ENCODE data around the gene CES3.

Gene CES3

DNA sequence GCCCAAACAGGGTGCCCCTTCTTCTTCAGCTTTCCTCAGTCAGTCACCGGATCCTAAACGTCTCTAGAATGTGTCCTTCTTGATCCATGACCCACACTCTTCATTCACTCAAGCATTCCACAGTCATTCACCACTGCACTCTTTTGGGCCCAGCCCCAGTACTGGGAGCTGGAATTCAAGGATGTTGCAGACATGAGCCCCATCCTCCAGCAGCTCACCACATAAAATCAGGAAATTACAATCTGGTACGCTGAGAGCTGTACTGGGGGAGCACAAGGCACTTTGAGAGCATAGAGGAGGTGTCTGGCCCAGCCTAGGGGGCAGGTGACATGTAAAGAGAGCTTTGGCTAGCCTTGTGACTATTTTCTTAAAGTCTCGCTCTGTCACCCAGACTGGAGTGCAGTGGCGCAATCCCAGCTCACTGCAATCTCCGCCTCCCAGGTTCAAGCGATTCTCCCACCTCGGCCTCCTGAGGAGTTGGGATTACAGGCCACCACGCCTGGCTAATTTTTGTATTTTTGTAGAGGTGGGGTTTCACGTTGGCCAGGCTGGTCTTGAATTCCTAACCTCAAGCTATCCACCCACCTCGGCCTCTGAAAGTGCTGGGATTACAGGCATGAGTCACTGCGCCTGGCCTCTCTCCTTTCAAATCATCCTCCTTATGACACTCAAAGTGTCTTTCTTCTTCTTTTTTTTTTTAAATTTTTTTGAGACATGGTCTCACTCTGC lies 46.0 kb downstream of the CES3 start:
- no peak for DNase-seq (ENCODE audit: low read depth in 2 of 2)

- DNase-seq (ENCODE audit: low read depth in 2 of 2) = no peak
Measured at GRCh38 chr16:67009158-67009557, 48.1 kb downstream of the CES3 start.

GRCh38 chr16:67011274-67011673 lies 50.2 kb downstream of the CES3 start:
- DNase-seq (ENCODE audit: low read depth in 2 of 2) = no peak

- DNase-seq (ENCODE audit: low read depth in 2 of 2) = no peak
Measured at GRCh38 chr16:67013233-67013822, 52.3 kb downstream of the CES3 start.

DNA sequence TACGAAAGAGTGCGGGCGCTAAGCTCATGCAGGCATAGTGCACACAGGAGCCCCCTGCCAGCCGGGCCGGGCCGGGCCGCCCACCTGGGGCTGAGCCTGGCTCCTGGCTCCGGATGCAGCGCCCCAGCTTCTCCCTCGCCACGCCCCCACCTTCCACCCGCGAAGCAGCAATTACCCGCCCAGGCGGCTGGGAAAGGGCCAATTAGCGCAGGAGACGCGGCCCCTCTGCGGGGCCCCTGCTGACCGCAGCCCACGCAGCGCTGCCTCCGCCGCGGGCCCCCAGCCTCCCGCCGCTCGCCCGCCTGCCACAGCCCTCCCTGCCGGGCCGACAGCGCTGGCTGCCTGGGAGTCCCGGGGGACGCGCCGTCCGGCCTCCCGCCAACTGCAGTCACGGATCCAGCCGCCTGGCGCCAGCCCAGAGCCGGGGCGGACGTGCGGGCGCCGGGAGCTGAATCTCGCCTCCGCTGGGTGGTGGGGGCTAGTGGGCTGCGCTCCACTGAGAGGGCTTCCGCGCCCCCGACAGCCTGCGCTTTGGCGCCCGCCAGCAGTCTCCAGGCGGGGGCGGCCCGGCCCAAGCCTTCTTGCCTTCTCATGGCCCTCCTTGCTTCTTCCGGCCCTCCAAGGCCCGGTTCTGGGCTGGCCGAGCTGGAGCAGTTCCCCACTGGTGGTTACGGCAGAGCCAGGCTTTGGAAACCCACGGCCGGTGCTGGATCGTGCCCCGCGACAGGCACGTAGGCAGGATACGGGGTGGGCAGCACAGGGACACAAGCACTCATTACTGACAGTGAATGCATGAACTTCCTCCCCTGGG lies 53.0 kb downstream of the CES3 start:
- DNase-seq (ENCODE audit: low read depth in 2 of 2) = peak; percentile 50 to 58

GRCh38 chr16:67014634-67015312 lies 53.7 kb downstream of the CES3 start:
- no peak for DNase-seq (ENCODE audit: low read depth in 2 of 2)

DNA sequence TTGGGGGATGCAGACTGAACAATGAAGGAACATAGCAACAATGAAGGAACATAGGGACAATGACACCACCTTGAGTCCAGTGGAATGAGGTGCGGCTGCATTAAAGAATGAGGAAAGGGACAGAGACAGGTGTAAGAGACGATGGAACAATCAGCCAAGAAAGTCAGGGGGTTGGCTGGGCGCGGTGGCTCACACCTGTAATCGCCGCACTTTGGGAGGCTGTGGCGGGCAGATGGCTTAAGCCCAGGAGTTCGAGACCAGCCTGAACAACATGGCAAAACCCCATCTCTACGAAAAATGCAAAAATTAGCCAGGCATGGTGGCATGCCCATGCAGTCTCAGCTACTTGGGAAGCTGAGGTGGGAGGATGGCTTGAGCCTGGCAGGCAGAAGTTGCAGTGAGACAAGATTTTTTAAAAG lies 54.3 kb downstream of the CES3 start:
- no peak for DNase-seq (ENCODE audit: low read depth in 2 of 2)

GRCh38 chr16:67016143-67016542 lies 55.1 kb downstream of the CES3 start:
- DNase-seq (ENCODE audit: low read depth in 2 of 2) = no peak

- DNase-seq (ENCODE audit: low read depth in 2 of 2) = no peak
Measured at GRCh38 chr16:67016681-67017420, 55.8 kb downstream of the CES3 start.

DNA sequence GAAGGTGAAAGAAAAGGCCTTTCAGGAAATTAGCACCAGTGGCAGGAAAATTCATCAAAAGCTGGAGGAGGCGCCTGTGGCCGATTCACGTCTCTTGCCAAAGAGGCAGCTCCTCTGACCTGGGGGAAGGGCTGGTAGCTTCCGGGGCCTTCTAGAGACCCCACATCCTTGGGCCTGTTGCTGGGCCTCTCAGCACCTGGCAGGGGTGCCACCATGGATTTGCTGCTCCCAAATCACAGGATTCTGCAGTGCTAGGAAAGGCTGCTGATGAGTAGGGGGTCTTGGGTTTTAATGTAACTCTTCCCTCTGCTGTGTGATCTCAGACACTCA lies 56.3 kb downstream of the CES3 start:
- DNase-seq (ENCODE audit: low read depth in 2 of 2) = no peak

- DNase-seq (ENCODE audit: low read depth in 2 of 2) = peak; percentile 78 to 80
Measured at GRCh38 chr16:67017810-67018488, 56.9 kb downstream of the CES3 start.

DNA sequence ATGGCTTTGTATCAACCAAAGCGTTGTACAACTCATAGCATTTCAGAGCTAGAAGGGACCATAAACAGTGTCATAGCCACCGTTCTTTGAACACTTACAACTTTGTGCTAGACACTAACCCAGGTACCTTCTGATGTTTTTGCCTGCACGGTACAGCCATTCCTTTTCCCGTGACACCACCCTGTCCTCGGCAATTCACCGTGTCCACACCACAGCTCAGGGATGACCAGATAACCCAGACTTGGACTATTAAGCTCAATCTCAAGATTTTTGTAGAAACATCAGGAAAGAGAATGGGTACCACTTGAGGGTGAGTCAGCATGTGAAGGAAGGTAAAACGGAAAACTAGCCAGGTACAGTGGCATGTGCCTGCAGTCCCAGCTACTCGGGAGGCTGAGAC lies 58.1 kb downstream of the CES3 start:
- DNase-seq (ENCODE audit: low read depth in 2 of 2) = no peak

DNA sequence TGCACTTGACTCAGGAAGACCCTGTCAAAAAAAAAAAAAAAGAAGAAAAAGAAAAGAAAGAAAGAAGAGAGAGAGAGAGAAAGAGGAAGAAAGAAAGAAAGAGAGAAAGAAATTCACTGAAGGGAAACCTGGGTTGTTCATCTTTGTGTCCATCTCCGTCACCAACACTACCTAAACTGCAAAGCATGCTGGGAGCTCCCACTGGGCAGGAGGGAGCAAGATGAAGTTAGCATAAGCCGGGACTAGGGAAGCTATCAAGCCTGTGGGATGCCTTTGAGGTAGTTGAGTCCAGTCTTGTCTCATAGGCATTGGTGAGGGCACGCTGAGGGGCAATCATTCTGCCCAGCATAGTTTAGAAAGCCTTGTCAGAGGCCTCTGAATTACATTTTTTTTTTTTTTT lies 60.3 kb downstream of the CES3 start:
- DNase-seq (ENCODE audit: low read depth in 2 of 2) = no peak

DNA sequence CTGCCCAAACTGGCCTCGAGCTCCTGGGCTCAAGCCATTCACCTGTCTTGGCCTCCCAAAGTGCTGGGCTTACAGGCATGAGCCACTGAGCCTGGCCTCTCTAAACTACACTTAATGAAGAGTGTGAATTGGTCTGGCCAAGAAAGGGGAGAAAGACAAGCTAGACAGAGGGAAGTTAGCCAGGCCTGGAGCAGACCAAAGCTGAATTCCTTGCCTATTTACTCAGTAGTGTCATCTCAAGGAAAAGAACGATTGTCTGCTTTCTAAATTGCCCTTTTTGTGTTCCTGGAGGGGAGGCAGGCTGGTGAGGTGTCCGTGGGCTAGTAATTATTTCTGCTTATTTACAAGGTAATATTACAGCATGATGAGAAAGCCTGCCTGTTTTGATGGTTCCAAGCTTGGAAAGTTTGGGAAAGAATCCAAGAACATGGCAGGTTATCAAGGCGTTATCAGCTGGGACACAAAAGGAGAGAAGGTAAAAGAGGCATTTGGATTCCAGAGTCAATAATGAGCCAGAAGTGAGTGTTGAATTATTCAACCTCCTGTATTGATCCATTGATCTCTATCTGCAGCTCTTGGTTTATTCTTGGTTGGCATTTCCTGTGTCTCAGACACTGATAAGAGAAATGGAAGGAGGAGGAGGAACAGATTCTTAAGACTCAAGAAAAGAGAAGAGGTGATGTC lies 61.6 kb downstream of the CES3 start:
- no peak for DNase-seq (ENCODE audit: low read depth in 2 of 2)

DNA sequence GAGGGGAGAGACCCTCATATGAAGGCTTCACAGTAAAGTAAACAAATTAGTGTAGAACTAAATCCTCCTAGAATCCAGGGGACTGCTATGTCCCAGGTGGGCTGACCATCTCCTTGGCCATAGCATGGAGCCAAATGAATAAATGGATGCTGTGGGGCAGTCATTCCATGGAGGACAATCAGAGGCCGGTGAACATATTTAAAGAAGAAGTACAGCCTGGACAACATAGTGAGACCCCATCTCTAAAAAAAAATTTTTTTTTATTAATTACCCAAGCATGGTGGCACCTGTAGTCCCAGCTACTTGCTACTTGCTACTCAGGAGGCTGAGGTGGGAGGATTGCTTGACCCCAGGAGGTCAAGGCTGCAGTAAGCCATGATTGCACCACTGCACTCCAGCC lies 62.6 kb downstream of the CES3 start:
- no peak for DNase-seq (ENCODE audit: low read depth in 2 of 2)

Measured in fibroblast of skin of left biceps (primary cell).